MM.1S (cell line): ENCODE results near the gene TTC34.
"Not testable (repeated sequence)": the region's sequence is repeated elsewhere in the genome, so short reads cannot be mapped to it uniquely, and the experiment has no call there.

Source experiments
- DNase-seq: peaks from one replicate; pipeline ENCODE4 v3.0.0-alpha.2; 2015
- H2AFZ ChIP-seq: fragments of 300-600 bp; sonication (generic); 2 replicates; pipeline ENCODE4 v1.6.0; 2016; ENCODE audit warnings: antibody characterized with exemption, low read length
- H3F3A ChIP-seq: fragments of 300-600 bp; sonication (generic); 2 replicates; pipeline ENCODE4 v1.6.1; 2016; ENCODE audit warnings: mild to moderate bottlenecking, antibody characterized with exemption, low read length, moderate library complexity, mixed read lengths; ENCODE audit not compliant: insufficient read depth
- H3K27ac ChIP-seq: fragments of 300-600 bp; sonication (generic); 2 replicates; pipeline ENCODE4 v1.5.1; 2016; ENCODE audit warnings: mild to moderate bottlenecking, low read length
- H3K27me3 ChIP-seq: fragments of 300-600 bp; sonication (generic); replicated peaks from 2 replicates; pipeline ENCODE4 v1.6.0; 2016; ENCODE audit warnings: low read length; ENCODE audit not compliant: insufficient read depth
- H3K36me3 ChIP-seq: fragments of 300-600 bp; sonication (generic); replicated peaks from 2 replicates; pipeline ENCODE4 v1.6.1; 2016; ENCODE audit warnings: mild to moderate bottlenecking, low read length, mixed read lengths; ENCODE audit not compliant: insufficient read depth
- H3K4me1 ChIP-seq: fragments of 300-600 bp; sonication (generic); 2 replicates; pipeline ENCODE4 v1.6.1; 2016; ENCODE audit warnings: low read length, mixed read lengths
- H3K4me2 ChIP-seq: fragments of 300-600 bp; sonication (generic); 2 replicates; pipeline ENCODE4 v1.6.0; 2016; ENCODE audit warnings: low read depth, low read length
- H3K4me3 ChIP-seq: fragments of 300-600 bp; sonication (generic); 2 replicates; pipeline ENCODE4 v1.5.1; 2016; ENCODE audit warnings: low read length, mixed read lengths
- H3K79me2 ChIP-seq: fragments of 300-600 bp; sonication (generic); 2 replicates; pipeline ENCODE4 v1.6.1; 2016; ENCODE audit warnings: mixed run types, low read length, mixed read lengths
- H3K9ac ChIP-seq: fragments of 300-600 bp; sonication (generic); 2 replicates; pipeline ENCODE4 v1.6.1; 2016; ENCODE audit warnings: low read length, mixed read lengths
- H3K9me2 ChIP-seq: fragments of 300-600 bp; sonication (generic); replicated peaks from 2 replicates; pipeline ENCODE4 v1.6.1; 2016; ENCODE audit warnings: mild to moderate bottlenecking, low read length, mixed read lengths; ENCODE audit not compliant: insufficient read depth
- H3K9me3 ChIP-seq: fragments of 300-600 bp; sonication (generic); replicated peaks from 2 replicates; pipeline ENCODE4 v1.6.1; 2016; ENCODE audit warnings: mild to moderate bottlenecking, low read length, mixed read lengths; ENCODE audit not compliant: insufficient read depth
- H4K20me1 ChIP-seq: fragments of 300-600 bp; sonication (generic); 2 replicates; pipeline ENCODE4 v1.6.1; 2016; ENCODE audit warnings: mild to moderate bottlenecking, low read length, moderate library complexity, mixed read lengths; ENCODE audit not compliant: insufficient read depth
- CTCF ChIP-seq: fragments of 300-600 bp; sonication (generic); IDR thresholded peaks from 2 replicates; pipeline ENCODE4 v1.5.1; 2016; ENCODE audit warnings: antibody characterized with exemption, low read length, mixed read lengths
- EZH2 ChIP-seq: fragments of 300-600 bp; sonication (generic); optimal IDR thresholded peaks from 2 replicates; pipeline ENCODE3; 2017; ENCODE audit warnings: low read depth, mild to moderate bottlenecking, antibody characterized with exemption, low read length, mixed read lengths
- EZH2phosphoT487 ChIP-seq: fragments of 300-600 bp; sonication (generic); IDR thresholded peaks from 2 replicates; pipeline ENCODE4 v1.6.1; 2018; ENCODE audit warnings: antibody characterized with exemption, low read length

The TTC34 gene

GRCh38 chr1:2800664-2801045, 838 bp downstream of the TTC34 start:
- Histone ChIP-seq H3K27me3 (peaks cover 72% of the 10 kb centered on the region), H3F3A (no peaks in the 10 kb centered on the region), H3K4me3 (no peak overlapping the region), H3K79me2 (no peaks in the 10 kb centered on the region), H3K9ac (no peak overlapping the region), H3K9me2 (no peaks in the 10 kb centered on the region), H3K36me3 (no peaks in the 10 kb centered on the region), H3K4me2 (no peak overlapping the region), H3K9me3 (no peaks in the 10 kb centered on the region), H4K20me1 (no peaks in the 10 kb centered on the region), H3K27ac (no peak overlapping the region), H2AFZ (no peak overlapping the region), H3K4me1 (no peaks in the 10 kb centered on the region)
- TF ChIP-seq EZH2 (no peak), CTCF (no peak), EZH2phosphoT487 (no peak)
- DNase-seq: no peak

GRCh38 chr1:2799811-2800663, 1.5 kb downstream of the TTC34 start:
- TF ChIP-seq CTCF: no peak
- TF ChIP-seq EZH2: no peak
- no peak for TF ChIP-seq EZH2phosphoT487
- no peak overlapping the region for H3K4me3 ChIP-seq
- H3K9ac ChIP-seq: no peak overlapping the region
- H3K9me2 ChIP-seq: no peaks in the 10 kb centered on the region
- H3K4me2 ChIP-seq: no peak overlapping the region
- no peaks in the 10 kb centered on the region for H3K9me3 ChIP-seq
- no peaks in the 10 kb centered on the region for H3F3A ChIP-seq
- H3K36me3 ChIP-seq: no peaks in the 10 kb centered on the region
- no peak overlapping the region for H2AFZ ChIP-seq
- peaks cover 72% of the 10 kb centered on the region for H3K27me3 ChIP-seq
- no peak overlapping the region for H3K27ac ChIP-seq
- no peak for DNase-seq
- H3K79me2 ChIP-seq: no peaks in the 10 kb centered on the region
- H4K20me1 ChIP-seq: no peaks in the 10 kb centered on the region
- no peaks in the 10 kb centered on the region for H3K4me1 ChIP-seq

GRCh38 chr1:2798958-2799357, 2.5 kb downstream of the TTC34 start:
- not testable (repeated sequence) for H3K9ac ChIP-seq, H3K4me2 ChIP-seq, H3K36me3 ChIP-seq, H2AFZ ChIP-seq, DNase-seq, H3K9me2 ChIP-seq, H3K9me3 ChIP-seq, H3K79me2 ChIP-seq, H3K4me1 ChIP-seq, H3F3A ChIP-seq, H3K4me3 ChIP-seq, H4K20me1 ChIP-seq, H3K27ac ChIP-seq
- H3K27me3 ChIP-seq: peaks cover 66% of the 10 kb centered on the region

GRCh38 chr1:2797741-2798016, 3.8 kb downstream of the TTC34 start:
- Histone ChIP-seq H3K4me1 (no peaks in the 10 kb centered on the region), H3K27ac (no peak overlapping the region), H2AFZ (no peak overlapping the region), H3F3A (no peaks in the 10 kb centered on the region), H3K4me2 (no peak overlapping the region), H3K36me3 (no peaks in the 10 kb centered on the region), H3K4me3 (no peak overlapping the region), H3K9ac (no peak overlapping the region), H3K9me2 (no peaks in the 10 kb centered on the region), H3K9me3 (no peaks in the 10 kb centered on the region), H4K20me1 (no peaks in the 10 kb centered on the region), H3K27me3 (peaks cover 66% of the 10 kb centered on the region), H3K79me2 (no peaks in the 10 kb centered on the region)
- no peak for DNase-seq
- no peak for TF ChIP-seq EZH2phosphoT487
- TF ChIP-seq EZH2: no peak
- TF ChIP-seq CTCF: no peak
